Endometrial microvascular endothelial cells (primary cell): ENCODE measurements around the gene TP53BP2. TPM values are rescaled to one million over a fixed set of nuclear protein-coding genes. Genes with fewer than 3 reads are reported as not detected.
"Not testable (repeated sequence)": the region's sequence is repeated elsewhere in the genome, so short reads cannot be mapped to it uniquely, and the experiment has no call there.

Experiments
- in situ Hi-C: cut with HindIII; loops from 2 replicates; pipeline ENCODE4 v1.10.0; 2017; ENCODE audit warnings: low sequenced_read_pairs, low pct_unique_long_range_greater_than_20kb; ENCODE audit errors: inconsistent ontology term
- total RNA-seq: library from RNA; depleted of rRNA; stranded (reverse); fragments of >200 nt; gene quantifications from one replicate; pipeline ENCODE4 v1.2.3, GENCODE V29; 2015; ENCODE audit errors: inconsistent ontology term

The TP53BP2 gene, protein sequence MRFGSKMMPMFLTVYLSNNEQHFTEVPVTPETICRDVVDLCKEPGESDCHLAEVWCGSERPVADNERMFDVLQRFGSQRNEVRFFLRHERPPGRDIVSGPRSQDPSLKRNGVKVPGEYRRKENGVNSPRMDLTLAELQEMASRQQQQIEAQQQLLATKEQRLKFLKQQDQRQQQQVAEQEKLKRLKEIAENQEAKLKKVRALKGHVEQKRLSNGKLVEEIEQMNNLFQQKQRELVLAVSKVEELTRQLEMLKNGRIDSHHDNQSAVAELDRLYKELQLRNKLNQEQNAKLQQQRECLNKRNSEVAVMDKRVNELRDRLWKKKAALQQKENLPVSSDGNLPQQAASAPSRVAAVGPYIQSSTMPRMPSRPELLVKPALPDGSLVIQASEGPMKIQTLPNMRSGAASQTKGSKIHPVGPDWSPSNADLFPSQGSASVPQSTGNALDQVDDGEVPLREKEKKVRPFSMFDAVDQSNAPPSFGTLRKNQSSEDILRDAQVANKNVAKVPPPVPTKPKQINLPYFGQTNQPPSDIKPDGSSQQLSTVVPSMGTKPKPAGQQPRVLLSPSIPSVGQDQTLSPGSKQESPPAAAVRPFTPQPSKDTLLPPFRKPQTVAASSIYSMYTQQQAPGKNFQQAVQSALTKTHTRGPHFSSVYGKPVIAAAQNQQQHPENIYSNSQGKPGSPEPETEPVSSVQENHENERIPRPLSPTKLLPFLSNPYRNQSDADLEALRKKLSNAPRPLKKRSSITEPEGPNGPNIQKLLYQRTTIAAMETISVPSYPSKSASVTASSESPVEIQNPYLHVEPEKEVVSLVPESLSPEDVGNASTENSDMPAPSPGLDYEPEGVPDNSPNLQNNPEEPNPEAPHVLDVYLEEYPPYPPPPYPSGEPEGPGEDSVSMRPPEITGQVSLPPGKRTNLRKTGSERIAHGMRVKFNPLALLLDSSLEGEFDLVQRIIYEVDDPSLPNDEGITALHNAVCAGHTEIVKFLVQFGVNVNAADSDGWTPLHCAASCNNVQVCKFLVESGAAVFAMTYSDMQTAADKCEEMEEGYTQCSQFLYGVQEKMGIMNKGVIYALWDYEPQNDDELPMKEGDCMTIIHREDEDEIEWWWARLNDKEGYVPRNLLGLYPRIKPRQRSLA
- total RNA-seq = 15.3 TPM

DNA sequence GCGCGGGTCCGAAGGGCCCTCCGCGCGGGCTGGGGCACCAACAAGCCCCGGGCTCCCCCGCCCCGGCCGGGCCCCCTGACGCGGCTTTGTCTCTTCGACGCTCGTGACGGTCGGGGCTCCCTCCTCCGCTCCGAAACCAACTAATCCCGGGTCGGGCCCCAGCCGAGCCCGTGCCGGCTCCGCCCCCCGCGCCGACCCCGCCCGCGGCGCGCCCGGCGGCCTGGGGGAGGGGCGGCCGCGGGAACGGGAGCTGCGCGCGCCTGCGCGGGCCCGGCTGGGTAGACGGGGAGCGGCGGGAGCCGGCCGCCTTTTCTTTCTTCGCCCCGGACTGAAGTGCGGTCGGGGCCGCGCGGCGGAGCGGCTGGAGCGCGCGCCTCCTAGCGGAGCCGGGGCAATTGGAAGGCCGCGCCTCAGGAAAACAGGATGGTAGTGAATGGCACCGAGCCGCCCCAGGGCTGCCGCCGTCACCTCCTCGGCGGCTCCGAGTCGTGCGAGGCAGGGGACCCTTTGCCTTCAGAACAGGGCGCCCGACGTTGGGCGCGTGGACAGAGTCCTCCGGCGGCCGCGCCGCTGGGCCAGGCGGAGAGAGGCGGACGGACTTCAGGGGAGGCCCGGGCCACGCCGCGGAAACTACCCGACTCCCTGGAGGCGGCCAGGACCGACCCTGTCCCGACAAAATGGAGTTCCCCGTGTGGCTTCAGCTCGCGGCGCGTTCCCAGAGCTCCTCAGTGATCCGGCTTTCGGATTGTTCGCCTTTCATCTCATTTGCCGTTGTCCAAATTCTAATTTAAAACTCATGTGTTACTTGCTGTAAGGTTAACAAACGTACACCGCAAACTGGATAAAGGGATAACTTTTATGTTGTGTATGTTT lies at the start of gene TP53BP2:
TP53BP2 (minus strand) TSS at position 138 of the 873 bp plus-strand sequence. CDS start 267 bp downstream, outside the sequence.
- in situ Hi-C loops = no loop called here

DNA sequence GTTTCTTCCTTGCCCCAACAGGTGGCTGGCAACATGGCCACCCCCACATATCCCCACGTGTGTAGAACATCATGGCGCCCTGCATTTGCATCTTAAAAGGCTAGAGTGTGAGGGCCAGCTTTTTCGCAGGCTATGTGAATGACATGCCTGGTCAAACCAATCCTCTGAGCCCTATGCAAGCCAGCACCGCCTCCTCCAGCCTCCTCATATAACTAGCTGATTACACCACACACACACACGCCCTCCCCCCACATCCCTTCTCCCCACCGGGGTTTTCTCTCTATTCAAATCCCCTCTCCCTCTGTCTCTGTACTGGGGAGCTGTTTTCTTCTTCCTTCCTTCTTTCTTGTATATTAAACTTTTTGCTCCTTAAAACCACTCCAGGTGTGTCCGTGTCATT lies 44.7 kb upstream of the TP53BP2 start:
- in situ Hi-C loops = not testable (repeated sequence)

DNA sequence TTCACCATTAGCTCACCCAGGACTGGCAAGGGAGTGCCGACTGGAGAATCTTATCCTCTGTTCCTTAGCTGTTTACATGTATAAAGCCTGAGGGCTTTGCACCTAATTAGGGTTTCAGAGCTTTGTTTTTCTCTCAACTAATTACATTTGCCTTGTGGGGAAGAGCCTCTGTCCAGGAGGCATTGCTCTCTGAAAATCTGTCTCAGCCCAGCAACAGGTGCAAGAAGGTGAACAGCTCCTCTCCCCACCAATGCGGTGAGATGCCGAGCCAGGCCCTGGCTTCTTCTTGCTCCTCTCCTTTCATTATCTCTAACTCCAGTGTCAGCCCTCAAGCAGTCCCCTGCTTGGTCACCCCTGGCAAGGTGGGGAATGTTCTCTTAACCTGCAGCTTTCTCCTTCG lies 43.6 kb upstream of the TP53BP2 start:
- in situ Hi-C loops = not testable (repeated sequence)

DNA sequence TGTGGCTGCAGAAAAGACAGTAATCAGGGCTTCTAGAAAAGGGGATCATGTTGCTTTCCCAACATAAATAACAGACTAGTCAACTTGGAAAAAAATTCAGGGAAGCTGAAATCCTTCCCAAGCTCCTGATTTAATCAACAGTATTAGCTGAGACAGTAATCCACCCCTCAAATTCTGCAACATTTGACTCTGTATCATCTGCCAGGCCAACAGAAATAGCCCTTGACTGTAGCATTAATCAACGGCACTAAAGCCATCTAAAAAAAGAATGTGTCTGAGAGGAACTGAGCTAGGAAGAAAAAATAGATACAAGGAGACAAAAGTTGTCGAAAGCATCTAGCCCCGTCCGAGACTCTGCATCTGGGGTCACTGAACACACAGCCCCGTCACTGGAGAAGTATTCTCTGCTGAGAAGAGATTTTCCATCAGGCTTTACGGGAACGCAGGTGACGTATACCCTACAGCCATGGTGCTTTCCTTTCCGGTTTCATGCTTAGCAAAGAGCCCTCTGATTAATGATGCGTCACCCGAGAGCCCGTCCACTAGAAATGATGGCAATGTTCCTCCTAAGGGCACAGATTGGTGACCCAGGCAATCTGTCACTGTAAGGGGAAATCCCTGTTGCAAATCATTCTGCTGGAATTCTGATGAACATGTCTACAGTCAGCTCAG lies 42.1 kb upstream of the TP53BP2 start:
- in situ Hi-C loops = no loop called here

DNA sequence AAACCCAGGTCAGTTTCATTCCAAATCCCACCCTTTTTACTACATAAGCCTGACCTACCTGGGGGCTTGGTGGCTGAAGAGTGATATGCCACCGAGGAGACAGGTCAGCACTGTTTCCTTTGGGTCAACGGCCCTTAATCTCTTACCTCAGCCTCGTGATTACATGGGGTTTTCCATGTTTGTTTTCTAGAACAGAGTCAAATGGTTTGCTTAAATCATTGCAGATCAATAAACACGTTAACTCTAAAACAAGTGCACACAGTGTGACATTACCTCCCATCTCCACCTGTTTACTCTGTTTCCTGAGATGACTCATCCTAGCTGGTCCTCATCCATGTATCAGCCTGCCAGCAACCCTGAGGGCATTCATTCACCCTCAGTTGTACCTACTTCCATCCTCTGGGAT lies 40.8 kb upstream of the TP53BP2 start:
- in situ Hi-C loops = no loop called here

DNA sequence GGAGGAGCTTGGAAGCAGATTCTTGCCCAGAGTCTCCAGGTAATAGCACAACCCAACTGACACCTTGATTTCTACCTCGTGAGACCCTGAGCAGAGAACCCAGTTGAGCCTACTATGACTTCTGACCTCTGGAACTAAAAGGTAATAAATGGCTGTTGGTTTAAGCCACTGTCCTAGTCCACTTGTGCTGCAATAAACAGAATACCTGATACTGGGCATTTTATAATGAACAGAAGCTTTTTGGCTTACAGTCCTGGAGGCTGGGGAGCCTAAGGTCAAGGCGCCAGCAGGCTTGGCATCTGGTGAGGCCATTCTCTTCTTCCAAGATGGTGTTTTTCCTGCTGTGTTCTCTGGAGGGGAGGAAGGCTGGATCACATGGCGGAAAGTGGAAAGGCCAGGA lies 39.9 kb upstream of the TP53BP2 start:
- in situ Hi-C loops = no loop called here

DNA sequence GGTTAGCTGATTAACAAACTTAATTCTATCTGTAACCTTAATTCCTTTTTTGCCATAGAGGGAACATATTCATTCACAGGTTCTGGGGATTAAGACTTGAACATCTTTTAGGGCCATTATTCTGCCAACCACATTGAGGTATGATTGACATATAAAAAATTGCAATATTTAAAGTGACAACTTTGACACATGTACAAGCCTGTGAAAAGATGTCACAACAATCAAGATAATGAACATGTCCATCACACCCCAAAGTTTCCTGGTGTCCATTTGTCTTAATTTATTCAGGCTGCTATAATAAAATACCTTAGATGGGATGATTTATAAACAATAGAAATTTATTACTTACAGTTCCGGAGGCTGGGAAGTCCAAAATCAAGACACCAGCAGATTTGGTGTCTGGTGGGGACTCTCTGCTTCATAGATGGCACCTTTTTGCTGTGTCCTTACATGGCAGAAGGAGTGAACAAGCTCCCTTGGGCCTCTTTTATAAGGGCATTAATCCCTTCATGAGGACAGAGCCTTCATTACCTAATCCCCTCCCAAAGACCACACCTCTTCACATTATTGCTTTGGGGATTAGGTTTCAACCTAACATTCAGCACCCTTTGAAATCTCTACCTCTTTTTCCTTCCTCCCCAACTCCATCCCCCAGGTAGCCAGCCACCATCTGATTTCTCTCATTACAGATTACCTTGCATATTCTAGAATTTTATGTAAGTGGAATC lies 33.0 kb upstream of the TP53BP2 start:
- in situ Hi-C loops = no loop called here

DNA sequence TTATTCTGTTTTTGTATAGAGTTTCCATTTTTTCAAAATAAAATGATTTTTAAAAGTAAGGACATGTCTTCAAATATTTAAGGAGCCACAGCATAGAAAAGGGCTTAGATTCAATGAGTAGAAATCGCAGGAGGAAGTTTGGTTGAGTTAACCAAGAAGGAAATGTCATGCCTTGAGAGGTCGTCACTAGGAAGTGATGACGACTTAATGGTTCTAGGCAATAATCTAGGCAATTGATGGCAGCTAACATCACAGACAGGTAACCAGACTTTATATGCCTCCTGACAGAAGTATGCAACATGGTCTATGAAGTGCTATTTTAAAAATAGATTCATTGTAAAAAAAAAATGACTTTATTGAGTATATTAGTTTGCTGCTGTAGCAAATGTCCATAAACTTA lies 32.1 kb upstream of the TP53BP2 start:
- in situ Hi-C loops = no loop called here

DNA sequence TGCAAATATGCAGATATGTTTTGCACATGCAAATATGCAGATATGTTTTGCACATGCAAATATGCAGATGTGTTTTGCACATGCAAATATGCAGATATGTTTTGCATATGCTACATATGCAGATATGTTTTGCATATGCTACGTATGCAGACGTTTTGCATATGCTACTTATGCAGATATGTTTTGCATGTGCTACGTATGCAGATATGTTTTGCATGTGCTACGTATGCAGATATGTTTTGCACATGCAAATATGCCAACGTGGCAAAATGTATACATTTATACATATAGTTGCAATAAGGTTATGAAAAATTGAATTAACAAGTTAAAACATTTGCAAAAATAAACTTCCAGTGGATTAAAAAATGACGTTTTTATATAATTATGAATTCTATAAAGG lies 30.8 kb upstream of the TP53BP2 start:
- in situ Hi-C loops = no loop called here

DNA sequence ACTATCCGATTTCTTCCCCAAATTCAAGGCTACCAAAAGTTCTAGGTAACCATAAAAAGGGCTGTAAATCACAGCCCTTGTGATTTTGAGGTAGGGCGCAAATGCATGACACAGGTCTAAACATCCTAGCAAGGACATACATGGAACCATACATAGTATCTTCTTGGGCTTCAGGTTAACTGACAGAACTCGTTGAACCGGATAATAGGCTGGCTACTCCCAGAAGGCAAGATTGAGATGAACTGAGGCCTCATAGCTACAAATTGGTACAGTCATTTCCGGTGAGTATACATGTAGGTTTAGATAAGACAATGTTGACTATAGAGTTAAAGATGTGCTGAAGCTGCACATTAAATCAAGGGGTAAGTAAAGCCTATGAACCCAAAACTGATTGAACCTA lies 27.3 kb upstream of the TP53BP2 start:
- in situ Hi-C loops = no loop called here

DNA sequence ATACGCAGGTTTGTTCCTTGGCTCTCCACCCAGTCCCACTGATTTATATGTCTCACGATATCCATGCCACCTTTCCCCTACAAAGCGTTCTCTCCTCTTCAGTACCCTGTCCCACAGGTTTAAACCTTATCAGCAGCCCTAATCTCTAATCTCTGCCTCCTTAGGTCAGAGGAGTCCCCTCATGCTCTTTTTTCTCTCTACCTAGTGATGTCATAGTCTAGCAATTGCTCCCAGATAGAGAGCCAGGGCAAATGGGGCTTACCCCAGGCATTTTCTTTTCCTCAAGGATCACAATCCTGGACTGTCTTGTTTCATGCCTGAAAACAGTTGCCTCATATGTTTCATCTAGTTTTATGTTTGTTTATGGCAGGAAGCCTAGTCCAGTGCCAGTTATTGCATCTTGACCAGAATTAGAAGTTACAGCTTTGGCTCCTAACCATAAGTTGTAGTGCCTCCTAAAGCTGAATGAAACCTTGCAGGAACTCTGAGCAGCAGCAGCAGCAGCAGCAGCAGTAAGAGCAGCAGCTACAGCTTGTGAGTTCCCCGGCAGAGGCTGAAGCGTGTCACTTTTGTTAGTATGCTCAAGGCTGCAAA lies 26.7 kb upstream of the TP53BP2 start:
- in situ Hi-C loops = no loop called here

DNA sequence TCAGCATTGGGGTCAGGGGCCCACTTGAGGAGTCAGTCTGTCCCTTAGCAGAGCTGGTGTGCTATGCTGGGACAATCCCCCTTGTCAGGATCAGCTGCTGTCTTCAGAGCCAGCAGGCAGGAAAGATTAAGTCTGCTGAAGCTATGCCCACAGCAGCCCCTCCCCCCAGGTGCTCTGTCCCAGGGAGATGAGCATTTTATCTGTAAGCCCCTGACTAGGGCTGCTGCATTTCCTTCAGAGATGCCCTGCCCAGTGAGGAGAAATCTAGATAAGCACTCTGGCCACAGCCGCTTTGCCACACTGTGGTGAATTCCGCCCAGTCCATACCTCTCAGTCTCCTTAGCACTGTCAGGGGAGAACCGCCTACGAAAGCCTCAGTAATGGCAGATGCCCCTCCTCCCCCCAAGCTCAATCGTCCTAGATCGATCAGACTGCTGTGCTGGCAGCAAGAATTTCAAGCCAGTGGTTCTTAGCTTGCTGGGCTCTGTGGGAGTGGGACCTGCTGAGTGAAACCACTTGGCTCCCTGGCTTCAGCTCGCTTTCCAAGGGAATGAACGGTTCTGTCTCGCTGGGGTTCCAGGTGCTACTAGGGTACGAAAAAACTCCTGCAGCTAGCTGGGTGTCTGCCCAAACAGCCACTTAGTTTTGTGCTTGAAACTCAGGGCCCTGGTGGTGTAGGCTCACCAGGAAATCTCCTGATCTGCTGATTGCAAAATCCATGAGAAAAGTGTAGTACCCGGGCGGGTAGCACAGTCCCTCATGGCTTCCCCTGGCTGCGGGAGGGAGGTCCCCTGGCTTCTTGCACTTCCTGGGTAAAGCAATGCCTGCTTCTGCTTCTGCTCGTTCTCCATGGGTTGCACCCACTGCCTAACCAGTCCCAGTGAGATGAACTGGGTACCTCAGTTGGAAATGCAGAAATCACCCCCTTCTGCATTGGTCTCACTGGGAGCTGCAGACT lies 25.1 kb upstream of the TP53BP2 start:
- in situ Hi-C loops = no loop called here

DNA sequence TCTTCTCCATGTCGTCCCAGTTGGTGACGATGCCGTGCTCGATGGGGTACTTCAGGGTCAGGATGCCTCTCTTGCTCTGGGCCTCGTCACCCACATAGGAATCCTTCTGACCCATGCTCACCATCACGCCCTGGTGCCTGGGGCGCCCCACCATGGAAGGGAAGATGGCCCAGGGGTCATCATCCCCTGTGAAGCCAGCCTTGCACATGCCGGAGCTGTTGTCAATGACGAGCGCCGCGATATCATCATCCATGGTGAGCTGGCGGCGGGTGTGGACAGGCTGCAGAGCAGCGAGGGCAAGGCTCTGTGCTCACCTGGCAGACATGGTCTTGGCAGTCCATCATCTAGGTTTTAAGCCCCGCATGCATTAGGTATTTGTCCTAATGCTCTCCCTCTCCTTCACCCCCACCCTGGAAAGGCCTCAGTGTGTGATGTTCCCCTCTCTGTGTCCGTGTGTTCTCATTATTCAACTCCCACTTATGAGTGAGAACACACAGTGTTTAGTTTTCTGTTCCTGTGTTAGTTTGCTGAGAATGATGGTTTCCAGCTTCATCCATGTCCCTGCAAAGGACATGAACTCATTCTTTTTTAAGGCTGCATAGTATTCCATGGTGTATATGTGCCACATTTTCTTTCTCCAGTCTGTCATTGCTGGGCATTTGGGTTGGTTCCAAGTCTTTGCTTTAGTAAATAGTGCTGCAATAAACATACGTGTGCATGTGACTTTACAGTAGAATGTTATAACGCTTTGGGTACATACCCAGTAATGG lies 19.0 kb upstream of the TP53BP2 start:
- in situ Hi-C loops = not testable (repeated sequence)

DNA sequence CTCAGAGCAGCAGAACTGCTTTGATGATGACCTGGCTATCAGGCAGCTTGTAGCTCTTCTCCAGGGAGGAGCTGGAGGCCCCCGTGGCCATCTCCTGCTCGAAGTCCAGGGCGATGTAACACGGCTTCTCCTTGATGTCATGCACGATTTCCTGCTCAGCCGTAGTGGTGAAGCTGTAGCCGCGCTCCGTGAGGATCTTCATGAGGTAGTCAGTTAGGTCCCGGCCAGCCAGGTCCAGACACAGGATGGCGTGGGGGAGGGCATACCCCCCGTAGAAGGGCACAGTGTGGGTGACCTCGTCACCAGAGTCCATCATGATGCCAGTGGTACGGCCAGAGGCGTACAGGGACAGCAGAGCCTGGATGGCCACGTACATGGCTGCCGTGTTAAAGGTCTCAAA lies 18.3 kb upstream of the TP53BP2 start:
- in situ Hi-C loops = no loop called here

DNA sequence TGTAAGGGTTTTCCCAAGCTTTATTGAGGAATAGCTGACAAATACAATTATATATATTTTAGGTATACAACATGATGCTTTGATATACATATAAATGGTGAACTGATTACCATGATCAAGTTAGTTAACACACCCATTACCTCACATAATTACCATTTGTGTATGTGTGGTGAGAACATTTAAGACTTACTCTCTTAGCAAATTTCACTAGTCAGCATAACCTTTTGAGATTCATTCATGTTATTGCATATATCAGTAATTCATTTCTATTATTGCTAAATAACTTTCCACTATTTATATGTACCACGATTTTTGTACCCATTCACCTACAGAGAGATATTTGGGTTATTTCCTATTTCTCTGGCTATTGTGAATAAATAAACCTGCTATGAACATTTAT lies 16.2 kb upstream of the TP53BP2 start:
- in situ Hi-C loops = no loop called here
